Thyroid gland (tissue), 4 donors: Measurements from ENCODE around the gene SLC6A12.

Experiments
- CTCF ChIP-seq, 6 experiments: fragments of 200-600 bp in 3 of 6; fragments of 450-650 bp in 3 of 6; sonication (generic) in 3 of 6; IDR thresholded peaks; one replicate each; pipeline ENCODE4 v1.5.1; 2016 to 2019; ENCODE audit warnings: antibody characterized with exemption in 6 of 6, mild to moderate bottlenecking in 2 of 6, inconsistent platforms in 1 of 6, moderate library complexity in 1 of 6
- POLR2A ChIP-seq, 2 donors: fragments of 450-650 bp; IDR thresholded peaks; one replicate each; pipeline ENCODE4 v1.6.1; 2017; ENCODE audit warnings: antibody characterized with exemption in 2 of 2, mild to moderate bottlenecking in 2 of 2, moderate library complexity in 1 of 2

GRCh38 chr12:232731-233614 is 19.0 kb upstream of the SLC6A12 start:
- TF ChIP-seq CTCF (IDR thresholded peaks at IDR 0.05) (no peak), POLR2A (IDR thresholded peaks at IDR 0.05) (peak in 1 of 2 donors; percentile 19)
